VCaP (cell line): Measurements from ENCODE around the gene CORIN.

Experiments
- H3K27ac ChIP-seq: fragments of 450-650 bp; 2 replicates; pipeline ENCODE4 v1.5.1; 2017
- TF ChIP-seq, protein P1 (sequence below): fragments of 450-650 bp; conservative IDR thresholded peaks from 2 replicates; pipeline ENCODE4 v1.5.1; 2017; ENCODE audit warnings: mild to moderate bottlenecking, moderate library complexity

CORIN gene

DNA sequence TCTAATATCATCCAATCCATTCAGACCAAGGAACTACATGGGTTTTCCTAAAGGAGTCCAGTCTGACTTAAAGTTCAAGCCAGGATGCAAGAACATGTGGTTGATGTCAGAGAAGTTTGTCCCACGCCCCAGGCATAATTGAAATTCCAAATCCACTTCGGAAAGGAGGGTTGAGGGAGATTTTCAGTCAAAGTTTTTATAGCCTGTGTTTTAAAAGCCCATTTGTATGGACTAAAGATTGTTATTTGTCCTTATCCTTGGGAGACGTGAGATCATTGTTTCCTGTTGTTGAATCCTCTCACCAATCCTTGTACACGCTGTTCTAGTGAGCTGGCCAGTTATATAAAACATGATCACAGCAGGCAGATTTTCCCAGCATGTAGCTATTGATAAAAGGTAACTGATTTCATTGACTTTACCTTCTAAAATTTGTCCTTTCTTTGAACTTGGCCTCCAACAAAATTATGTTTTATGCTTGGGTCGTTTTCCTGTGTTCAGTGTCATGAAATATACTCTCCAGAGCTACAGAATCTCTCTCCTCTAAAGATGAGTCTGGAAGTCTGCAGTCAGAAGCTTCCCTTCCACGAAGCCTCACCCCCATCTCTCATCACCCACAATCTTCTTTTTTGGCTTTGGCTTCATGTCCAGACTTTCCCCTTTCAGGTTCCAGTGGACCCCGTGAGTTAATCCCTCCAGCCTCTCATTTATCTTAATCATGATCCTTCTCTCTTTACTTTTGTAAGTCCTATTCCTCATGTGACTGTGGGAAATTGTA lies 259.9 kb downstream of the CORIN start:
- H3K27ac ChIP-seq, result no peak overlapping the region
- TF ChIP-seq, protein P1, sequence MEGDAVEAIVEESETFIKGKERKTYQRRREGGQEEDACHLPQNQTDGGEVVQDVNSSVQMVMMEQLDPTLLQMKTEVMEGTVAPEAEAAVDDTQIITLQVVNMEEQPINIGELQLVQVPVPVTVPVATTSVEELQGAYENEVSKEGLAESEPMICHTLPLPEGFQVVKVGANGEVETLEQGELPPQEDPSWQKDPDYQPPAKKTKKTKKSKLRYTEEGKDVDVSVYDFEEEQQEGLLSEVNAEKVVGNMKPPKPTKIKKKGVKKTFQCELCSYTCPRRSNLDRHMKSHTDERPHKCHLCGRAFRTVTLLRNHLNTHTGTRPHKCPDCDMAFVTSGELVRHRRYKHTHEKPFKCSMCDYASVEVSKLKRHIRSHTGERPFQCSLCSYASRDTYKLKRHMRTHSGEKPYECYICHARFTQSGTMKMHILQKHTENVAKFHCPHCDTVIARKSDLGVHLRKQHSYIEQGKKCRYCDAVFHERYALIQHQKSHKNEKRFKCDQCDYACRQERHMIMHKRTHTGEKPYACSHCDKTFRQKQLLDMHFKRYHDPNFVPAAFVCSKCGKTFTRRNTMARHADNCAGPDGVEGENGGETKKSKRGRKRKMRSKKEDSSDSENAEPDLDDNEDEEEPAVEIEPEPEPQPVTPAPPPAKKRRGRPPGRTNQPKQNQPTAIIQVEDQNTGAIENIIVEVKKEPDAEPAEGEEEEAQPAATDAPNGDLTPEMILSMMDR, result no peak

DNA sequence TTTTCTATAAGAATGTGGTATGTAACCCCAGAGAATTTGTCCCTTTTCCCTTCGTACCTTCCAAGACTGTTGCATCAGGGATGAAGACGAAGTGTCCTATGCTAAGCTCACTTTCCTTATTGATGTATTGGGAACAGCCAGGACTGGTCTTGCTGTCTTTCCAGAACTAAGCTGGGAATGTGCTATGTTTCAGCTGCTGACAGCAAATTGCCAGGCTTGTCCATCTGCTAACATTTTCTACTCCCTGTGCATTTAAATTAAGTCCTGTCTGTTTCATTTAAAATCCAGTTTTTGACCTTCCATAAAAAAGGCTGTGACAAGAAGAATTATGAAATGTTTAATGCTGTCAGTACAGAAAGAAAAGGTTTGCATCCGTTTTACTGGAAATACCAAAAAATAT lies 264.9 kb downstream of the CORIN start:
- H3K27ac ChIP-seq, result no peak overlapping the region
- TF ChIP-seq, protein P1, result no peak

DNA sequence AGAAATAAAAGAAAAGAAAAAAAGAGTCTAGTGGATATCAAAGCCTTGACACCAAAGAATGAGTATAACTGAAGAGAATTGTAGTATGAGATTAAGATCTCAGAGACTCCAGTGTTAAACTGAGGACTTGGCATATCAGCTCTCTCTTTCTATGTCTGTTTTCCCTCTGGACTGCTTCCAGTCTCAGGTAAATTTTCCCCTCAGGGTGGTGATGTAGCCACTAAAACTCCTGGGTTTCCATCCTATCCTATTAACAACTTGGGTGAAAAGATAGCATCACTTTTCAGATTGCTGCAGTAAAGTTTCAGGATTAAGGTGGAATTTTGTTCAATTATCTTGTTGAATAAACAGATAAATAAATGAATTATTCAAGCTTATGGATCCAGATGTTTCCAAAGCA lies 267.1 kb downstream of the CORIN start:
- TF ChIP-seq, protein P1, result no peak
- H3K27ac ChIP-seq, result no peak overlapping the region

DNA sequence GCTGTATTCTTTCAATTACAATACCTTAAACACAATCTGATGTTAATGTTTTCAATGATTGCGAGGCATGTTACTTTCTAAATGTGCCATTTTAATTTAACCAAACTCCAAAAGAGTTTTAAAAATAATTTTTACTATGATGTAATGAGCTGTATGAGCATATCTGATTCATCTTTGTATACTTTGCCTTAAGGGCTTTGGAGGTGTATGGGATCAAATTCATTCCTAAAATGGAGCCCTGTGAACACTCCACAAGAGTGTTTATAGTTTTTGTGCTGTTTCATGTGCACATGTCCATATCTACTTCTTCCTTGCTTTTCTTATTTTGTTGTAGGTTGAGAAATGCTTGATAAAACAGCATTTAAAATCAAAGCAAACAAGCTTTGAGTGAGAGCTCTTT lies 270.4 kb downstream of the CORIN start:
- H3K27ac ChIP-seq, result no peak overlapping the region
- TF ChIP-seq, protein P1, result no peak

DNA sequence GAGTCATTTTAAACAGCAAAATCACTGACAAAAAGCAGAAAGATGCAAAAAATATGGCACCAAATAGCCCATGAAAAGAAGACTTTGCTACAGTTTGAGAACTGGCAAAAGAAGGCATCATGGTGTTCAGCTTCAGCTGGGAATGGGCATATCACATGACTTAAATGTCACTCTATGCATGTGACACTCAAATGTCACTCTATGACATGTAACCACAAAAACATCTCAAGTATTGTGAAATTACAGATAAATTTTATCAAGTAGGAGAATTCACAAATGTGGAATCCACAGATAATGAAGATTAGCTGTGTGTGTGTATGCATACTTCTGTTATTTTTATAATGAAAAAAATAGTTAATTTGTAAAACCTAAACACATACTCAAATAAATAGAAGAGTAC lies 270.9 kb downstream of the CORIN start:
- H3K27ac ChIP-seq, result no peak overlapping the region
- TF ChIP-seq, protein P1, result no peak

DNA sequence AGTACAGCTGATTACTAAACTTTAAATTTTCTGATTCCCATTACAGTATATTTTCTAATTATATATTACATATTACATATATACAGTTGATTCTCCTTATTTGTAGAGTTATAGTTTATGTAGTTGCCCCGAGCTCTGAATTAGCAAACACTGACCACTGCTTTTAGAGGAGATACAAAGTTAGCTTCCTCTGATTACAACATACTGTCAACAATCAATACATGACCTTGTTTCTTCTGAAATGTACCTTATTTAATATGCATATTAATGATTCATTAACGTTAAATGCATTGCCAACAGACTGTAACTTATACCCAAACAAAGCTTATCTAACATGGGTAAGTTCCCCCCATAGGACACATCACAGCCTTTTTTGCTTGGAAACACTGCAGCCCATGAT lies 271.3 kb downstream of the CORIN start:
- TF ChIP-seq, protein P1, result no peak
- H3K27ac ChIP-seq, result no peak overlapping the region

DNA sequence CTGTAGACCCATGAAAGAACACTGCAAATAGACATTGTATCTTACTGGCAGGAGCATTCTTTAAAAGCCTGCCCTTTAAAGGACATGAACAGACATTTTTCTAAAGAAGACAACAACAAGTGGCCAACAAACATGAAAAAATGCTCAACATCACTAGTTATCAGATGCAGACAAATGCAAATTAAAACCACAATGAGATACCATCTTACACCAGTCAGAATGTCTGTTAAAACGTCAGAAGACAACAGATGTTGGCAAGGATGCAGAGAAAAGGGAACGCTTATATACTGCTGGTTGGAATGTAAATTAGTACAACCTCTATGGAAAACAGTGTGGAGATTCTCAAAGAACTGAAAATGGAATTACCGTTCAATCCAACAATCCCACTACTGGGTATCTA lies 275.6 kb downstream of the CORIN start:
- TF ChIP-seq, protein P1, result no peak

More for the DNA sequence above, 275.6 kb downstream of the CORIN start:
- H3K27ac ChIP-seq, result no peak overlapping the region
